OCI-LY7 (cell line): ENCODE measurements around the gene MDGA2.

Experiments
- EZH2phosphoT487 ChIP-seq: fragments of 200-600 bp; sonication (generic); IDR thresholded peaks from 2 replicates; pipeline ENCODE4 v1.6.1; 2018; ENCODE audit warnings: low read depth, borderline replicate concordance, mild to moderate bottlenecking, mixed run types, antibody characterized with exemption, low read length, moderate library complexity, mixed read lengths
- TF ChIP-seq, protein P1 (sequence below): fragments of 200-600 bp; sonication (generic); conservative IDR thresholded peaks from 2 replicates; pipeline ENCODE4 v1.5.1; 2014; ENCODE audit warnings: mild to moderate bottlenecking, antibody characterized with exemption, low read length, moderate library complexity, mixed read lengths

DNA sequence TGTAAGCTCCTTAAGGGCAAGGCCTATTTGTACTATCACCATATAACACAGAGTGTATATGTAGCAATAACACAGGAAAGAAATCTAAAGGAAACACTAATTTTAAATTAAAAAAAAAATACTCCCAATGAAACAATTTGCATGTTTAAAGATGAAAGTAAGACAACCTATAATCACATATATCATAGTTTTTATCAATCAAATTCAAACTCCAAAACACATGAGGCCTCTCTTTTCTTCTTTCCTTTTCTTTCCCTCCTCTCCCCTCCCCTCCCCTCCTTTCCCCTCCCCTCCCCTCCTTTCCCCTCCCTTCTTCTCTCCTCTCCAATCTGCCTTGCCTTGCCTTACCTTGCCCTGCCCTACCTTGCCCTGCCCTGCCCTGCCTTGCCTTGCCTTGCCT lies 618.0 kb downstream of the MDGA2 start:
- TF ChIP-seq, protein P1, sequence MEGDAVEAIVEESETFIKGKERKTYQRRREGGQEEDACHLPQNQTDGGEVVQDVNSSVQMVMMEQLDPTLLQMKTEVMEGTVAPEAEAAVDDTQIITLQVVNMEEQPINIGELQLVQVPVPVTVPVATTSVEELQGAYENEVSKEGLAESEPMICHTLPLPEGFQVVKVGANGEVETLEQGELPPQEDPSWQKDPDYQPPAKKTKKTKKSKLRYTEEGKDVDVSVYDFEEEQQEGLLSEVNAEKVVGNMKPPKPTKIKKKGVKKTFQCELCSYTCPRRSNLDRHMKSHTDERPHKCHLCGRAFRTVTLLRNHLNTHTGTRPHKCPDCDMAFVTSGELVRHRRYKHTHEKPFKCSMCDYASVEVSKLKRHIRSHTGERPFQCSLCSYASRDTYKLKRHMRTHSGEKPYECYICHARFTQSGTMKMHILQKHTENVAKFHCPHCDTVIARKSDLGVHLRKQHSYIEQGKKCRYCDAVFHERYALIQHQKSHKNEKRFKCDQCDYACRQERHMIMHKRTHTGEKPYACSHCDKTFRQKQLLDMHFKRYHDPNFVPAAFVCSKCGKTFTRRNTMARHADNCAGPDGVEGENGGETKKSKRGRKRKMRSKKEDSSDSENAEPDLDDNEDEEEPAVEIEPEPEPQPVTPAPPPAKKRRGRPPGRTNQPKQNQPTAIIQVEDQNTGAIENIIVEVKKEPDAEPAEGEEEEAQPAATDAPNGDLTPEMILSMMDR = no peak
- no peak for TF ChIP-seq EZH2phosphoT487
